ENCODE results near the gene SPPL3.

The SPPL3 gene

GRCh38 chr12:120721866-120722265, 182.3 kb downstream of the SPPL3 start:
- H3K27ac ChIP-seq = no peak overlapping the region

GRCh38 chr12:120720987-120721801, 183.0 kb downstream of the SPPL3 start:
- TF ChIP-seq EZH2 (IDR thresholded peaks at IDR 0.05) (no peak), FOXP2 (optimal IDR thresholded peaks at IDR 0.05; ENCODE audit: control extremely low read depth, extremely low read length, insufficient read depth) (no peak), POLR2AphosphoS5 (IDR thresholded peaks at IDR 0.05; ENCODE audit: borderline replicate concordance, low read depth, low read length) (no peak)
- H3K4me3 ChIP-seq = no peak overlapping the region
- no peak overlapping the region for H3K27ac ChIP-seq
- H3K36me3 ChIP-seq (ENCODE audit: insufficient read depth, low read length) = peaks cover 70% of the 10 kb centered on the region
- no peaks in the 10 kb centered on the region for H3K9me3 ChIP-seq (ENCODE audit: low read depth, low read length)
- H3K9ac ChIP-seq (ENCODE audit: insufficient read length) = no peak overlapping the region
- DNase-seq (ENCODE audit: low read depth, low spot score) = no peak

More at GRCh38 chr12:120721866-120722265, 182.3 kb downstream of the SPPL3 start:
- DNase-seq (ENCODE audit: low read depth, low spot score) = no peak
- Histone ChIP-seq H3K9me3 (ENCODE audit: low read depth, low read length) (no peaks in the 10 kb centered on the region), H3K36me3 (ENCODE audit: insufficient read depth, low read length) (peaks cover 63% of the 10 kb centered on the region), H3K9ac (ENCODE audit: insufficient read length) (no peak overlapping the region), H3K4me3 (no peak overlapping the region)
- TF ChIP-seq POLR2AphosphoS5 (IDR thresholded peaks at IDR 0.05; ENCODE audit: borderline replicate concordance, low read depth, low read length) = no peak
- no peak for TF ChIP-seq FOXP2 (optimal IDR thresholded peaks at IDR 0.05; ENCODE audit: control extremely low read depth, extremely low read length, insufficient read depth)
- no peak for TF ChIP-seq EZH2 (IDR thresholded peaks at IDR 0.05)

- H3K9me3 ChIP-seq (ENCODE audit: low read depth, low read length) = no peaks in the 10 kb centered on the region
- no peak overlapping the region for H3K4me3 ChIP-seq
- H3K27ac ChIP-seq = no peak overlapping the region
- H3K36me3 ChIP-seq (ENCODE audit: insufficient read depth, low read length) = peaks cover 76% of the 10 kb centered on the region
- H3K9ac ChIP-seq (ENCODE audit: insufficient read length) = no peak overlapping the region
- TF ChIP-seq EZH2 (IDR thresholded peaks at IDR 0.05) (no peak), FOXP2 (optimal IDR thresholded peaks at IDR 0.05; ENCODE audit: control extremely low read depth, extremely low read length, insufficient read depth) (no peak), POLR2AphosphoS5 (IDR thresholded peaks at IDR 0.05; ENCODE audit: borderline replicate concordance, low read depth, low read length) (no peak)
- DNase-seq (ENCODE audit: low read depth, low spot score) = no peak
These were observed 183.7 kb downstream of the SPPL3 start for GRCh38 chr12:120720234-120720986.

- no peak overlapping the region for H3K27ac ChIP-seq
- no peaks in the 10 kb centered on the region for H3K9me3 ChIP-seq (ENCODE audit: low read depth, low read length)
- DNase-seq (ENCODE audit: low read depth, low spot score) = no peak
- peaks cover 83% of the 10 kb centered on the region for H3K36me3 ChIP-seq (ENCODE audit: insufficient read depth, low read length)
- no peak overlapping the region for H3K9ac ChIP-seq (ENCODE audit: insufficient read length)
- TF ChIP-seq FOXP2 (optimal IDR thresholded peaks at IDR 0.05; ENCODE audit: control extremely low read depth, extremely low read length, insufficient read depth) (no peak), POLR2AphosphoS5 (IDR thresholded peaks at IDR 0.05; ENCODE audit: borderline replicate concordance, low read depth, low read length) (no peak), EZH2 (IDR thresholded peaks at IDR 0.05) (no peak)
- no peak overlapping the region for H3K4me3 ChIP-seq
These were observed 184.5 kb downstream of the SPPL3 start for GRCh38 chr12:120719496-120720233.

- DNase-seq (ENCODE audit: low read depth, low spot score) = no peak
- H3K27ac ChIP-seq = no peak overlapping the region
- H3K9ac ChIP-seq (ENCODE audit: insufficient read length) = no peak overlapping the region
- no peak for TF ChIP-seq POLR2AphosphoS5 (IDR thresholded peaks at IDR 0.05; ENCODE audit: borderline replicate concordance, low read depth, low read length)
- no peak for TF ChIP-seq EZH2 (IDR thresholded peaks at IDR 0.05)
- TF ChIP-seq FOXP2 (optimal IDR thresholded peaks at IDR 0.05; ENCODE audit: control extremely low read depth, extremely low read length, insufficient read depth) = no peak
- H3K4me3 ChIP-seq = no peak overlapping the region
- no peaks in the 10 kb centered on the region for H3K9me3 ChIP-seq (ENCODE audit: low read depth, low read length)
- H3K36me3 ChIP-seq (ENCODE audit: insufficient read depth, low read length) = peaks cover 86% of the 10 kb centered on the region
These were observed 185.1 kb downstream of the SPPL3 start for GRCh38 chr12:120719072-120719471.

- no peak for DNase-seq (ENCODE audit: low read depth, low spot score)
- TF ChIP-seq POLR2AphosphoS5 (IDR thresholded peaks at IDR 0.05; ENCODE audit: borderline replicate concordance, low read depth, low read length) = no peak
- TF ChIP-seq FOXP2 (optimal IDR thresholded peaks at IDR 0.05; ENCODE audit: control extremely low read depth, extremely low read length, insufficient read depth) = no peak
- TF ChIP-seq EZH2 (IDR thresholded peaks at IDR 0.05) = no peak
- Histone ChIP-seq H3K9ac (ENCODE audit: insufficient read length) (no peak overlapping the region), H3K4me3 (no peak overlapping the region), H3K9me3 (ENCODE audit: low read depth, low read length) (no peaks in the 10 kb centered on the region), H3K27ac (no peak overlapping the region), H3K36me3 (ENCODE audit: insufficient read depth, low read length) (peaks cover 89% of the 10 kb centered on the region)
These were observed 186.1 kb downstream of the SPPL3 start for GRCh38 chr12:120718055-120718454.

GRCh38 chr12:120713861-120714482, 190.2 kb downstream of the SPPL3 start:
- H3K9ac ChIP-seq (ENCODE audit: insufficient read length) = no peak overlapping the region
- peak; percentile 39 for DNase-seq (ENCODE audit: low read depth, low spot score)
- H3K27ac ChIP-seq = no peak overlapping the region
- H3K4me3 ChIP-seq = no peak overlapping the region
- TF ChIP-seq POLR2AphosphoS5 (IDR thresholded peaks at IDR 0.05; ENCODE audit: borderline replicate concordance, low read depth, low read length) = no peak
- no peak for TF ChIP-seq EZH2 (IDR thresholded peaks at IDR 0.05)
- no peak for TF ChIP-seq FOXP2 (optimal IDR thresholded peaks at IDR 0.05; ENCODE audit: control extremely low read depth, extremely low read length, insufficient read depth)
- H3K36me3 ChIP-seq (ENCODE audit: insufficient read depth, low read length) = peaks cover 51% of the 10 kb centered on the region
- no peaks in the 10 kb centered on the region for H3K9me3 ChIP-seq (ENCODE audit: low read depth, low read length)

Measured in SK-N-MC (cell line).